Activated CD4-positive, alpha-beta T cell treated with anti-CD3 and anti-CD28 coated beads for 1 hour (primary cell): Measurements from ENCODE around the gene EXOC3L4.

Experiments
- DNase-seq: peaks from one replicate; pipeline ENCODE4 v3.0.0-alpha.2; 2020

Gene EXOC3L4

GRCh38 chr14:103071544-103072251 lies 22.8 kb upstream of the EXOC3L4 start:
- DNase-seq = no peak

- DNase-seq = no peak
Measured at GRCh38 chr14:103072595-103073366, 21.7 kb upstream of the EXOC3L4 start.

DNA sequence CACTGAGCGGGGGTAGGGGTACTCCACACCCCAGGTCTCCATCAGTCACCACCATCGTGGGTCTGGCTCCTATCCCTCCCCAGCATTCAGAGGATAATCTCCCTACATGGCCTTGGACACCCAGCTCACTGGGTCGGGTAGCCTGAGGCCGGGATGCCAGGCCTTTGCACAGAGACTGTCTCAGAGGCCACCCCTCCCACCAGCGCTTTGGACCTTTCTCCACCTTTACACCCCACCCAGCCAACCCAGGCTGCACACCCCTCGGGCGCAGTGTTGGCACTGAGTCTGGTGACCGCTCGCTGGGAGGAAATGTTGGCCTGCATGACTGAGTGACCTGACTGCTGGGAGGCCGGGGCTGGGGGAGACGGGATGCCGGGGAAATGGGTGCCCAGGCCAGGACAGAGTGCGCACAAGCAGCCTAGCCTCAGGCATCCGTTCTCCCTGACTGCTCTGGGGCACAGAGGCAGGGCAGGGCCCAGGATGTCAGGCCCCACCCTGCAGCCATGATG lies 21.1 kb upstream of the EXOC3L4 start:
- DNase-seq = no peak

GRCh38 chr14:103073876-103074728 lies 20.4 kb upstream of the EXOC3L4 start:
- DNase-seq = no peak

DNA sequence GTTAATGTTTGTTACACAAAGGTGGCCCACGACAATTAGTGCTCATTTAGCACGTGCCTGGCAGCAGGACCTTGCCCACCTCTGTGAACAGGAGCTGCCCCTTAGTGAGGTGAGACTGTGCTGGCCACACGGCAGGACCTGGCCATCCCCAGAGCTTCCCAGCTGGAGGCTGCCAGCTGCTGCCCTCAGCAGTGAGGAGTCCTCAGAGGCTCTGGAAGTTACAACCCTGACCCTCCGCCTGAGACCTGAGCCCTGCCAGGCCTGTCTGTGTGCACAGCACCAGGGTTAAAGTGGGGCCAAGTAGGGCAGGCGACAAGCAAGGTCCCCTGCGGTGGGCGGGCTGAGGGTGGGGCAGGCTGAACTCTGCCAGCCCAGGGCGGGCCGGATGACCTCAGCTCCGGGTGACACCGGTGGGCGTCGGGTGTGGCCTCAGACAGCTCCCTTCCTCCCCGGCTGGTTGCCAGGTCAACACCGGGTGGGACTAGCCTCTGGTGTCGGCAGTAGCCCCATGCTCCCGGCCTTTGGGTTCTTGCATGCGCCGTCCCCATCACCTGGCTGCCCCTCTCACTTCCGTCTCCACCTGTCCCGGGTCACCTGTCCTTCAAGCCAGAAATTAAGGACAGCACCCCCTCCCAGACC lies 19.7 kb upstream of the EXOC3L4 start:
- no peak for DNase-seq

DNA sequence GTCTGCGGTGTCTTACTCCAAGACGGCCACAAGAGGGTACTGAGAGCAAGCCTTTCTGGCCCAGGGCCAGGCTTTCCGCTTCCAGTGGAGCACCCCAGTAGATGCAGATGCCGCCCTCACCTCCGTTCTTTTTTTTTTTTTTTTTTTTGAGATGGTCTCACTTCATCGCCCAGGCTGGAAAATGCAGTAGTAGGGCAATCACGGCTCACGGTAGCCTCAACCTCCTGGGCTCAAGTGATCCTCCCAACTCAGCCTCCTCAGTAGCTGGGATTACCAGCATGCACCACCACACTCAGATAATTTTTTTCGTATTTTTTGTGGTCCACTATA lies 16.1 kb upstream of the EXOC3L4 start:
- peak; percentile 66 for DNase-seq

- DNase-seq = no peak
Measured at GRCh38 chr14:103078860-103079587, 15.5 kb upstream of the EXOC3L4 start.

DNA sequence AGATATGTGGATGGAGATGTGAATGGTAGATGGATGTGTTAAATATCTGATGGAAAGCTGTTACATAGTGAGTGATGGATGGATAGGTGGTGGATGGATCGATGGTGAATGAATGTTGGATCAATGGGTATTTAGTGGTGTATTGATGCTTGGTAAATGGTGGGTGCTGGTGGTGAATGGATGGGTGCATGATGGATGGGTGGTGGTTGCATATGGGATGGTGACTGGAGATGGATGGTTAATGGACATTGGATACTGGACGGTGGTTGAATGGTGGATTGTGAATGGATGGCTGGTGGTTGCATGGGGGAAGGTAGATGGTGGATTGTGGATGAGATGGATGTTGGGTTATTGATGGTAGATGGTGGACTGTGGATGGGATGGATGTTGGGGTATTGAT lies 12.6 kb upstream of the EXOC3L4 start:
- no peak for DNase-seq

GRCh38 chr14:103084021-103084919 lies 10.3 kb upstream of the EXOC3L4 start, which contains the start of gene LBHD2:
Gene LBHD2 (plus strand): TSS chr14:103084210. CDS start chr14:103086013, 1,803 bp downstream.
- DNase-seq = no peak

- DNase-seq = no peak
Measured at GRCh38 chr14:103085106-103086091, 9.1 kb upstream of the EXOC3L4 start.

DNA sequence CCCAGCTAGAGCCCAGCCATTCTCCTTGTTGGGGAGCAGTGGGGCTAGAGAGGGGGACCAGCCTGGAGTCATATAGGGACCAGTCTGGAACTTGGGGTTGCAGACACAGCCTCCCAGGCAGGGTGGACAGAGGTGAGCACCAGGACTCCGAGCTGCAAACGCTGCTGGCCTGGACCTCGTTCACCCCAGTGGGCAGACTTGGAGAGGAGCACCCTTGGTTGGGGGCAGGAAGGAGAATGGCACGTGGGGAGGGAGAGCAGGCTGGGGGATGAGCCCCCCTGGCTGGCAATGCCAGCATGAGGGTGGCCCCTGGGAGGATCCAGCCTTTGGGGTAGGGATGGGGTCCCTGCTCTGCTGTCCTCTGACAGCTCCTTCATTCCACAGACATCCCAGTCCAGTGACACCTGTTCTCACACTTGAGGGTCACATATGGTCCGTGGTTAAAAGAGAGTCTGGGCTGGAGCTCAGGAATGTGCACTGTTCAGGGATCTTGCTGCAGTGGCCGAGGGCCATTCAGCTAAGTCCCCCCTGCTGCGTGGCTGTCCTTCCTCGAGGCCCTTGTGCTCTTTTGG lies 7.7 kb upstream of the EXOC3L4 start:
- no peak for DNase-seq

GRCh38 chr14:103087343-103087835 lies 7.1 kb upstream of the EXOC3L4 start:
- DNase-seq = no peak

DNA sequence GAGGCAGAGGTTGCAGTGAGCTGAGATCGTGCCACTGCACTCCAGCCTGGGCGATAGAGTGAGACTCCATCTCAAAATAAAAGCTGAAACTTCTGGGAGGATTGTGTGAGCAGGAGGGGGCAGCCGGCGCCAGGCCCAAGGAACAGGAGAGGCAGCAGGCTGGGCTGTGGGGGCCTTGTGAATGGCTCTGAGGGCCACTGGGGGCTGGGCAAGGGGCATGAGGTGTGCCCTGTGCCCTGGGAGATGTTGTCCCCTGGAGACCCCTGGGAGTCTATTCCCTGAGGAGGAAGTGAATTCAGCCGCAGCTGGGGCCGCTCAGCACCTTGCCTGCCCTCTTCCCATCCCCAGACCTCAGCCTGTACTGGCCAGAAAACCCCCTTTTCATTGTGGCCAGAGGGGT lies 5.6 kb upstream of the EXOC3L4 start:
- no peak for DNase-seq

GRCh38 chr14:103089386-103090335 lies 4.9 kb upstream of the EXOC3L4 start:
- DNase-seq = no peak

DNA sequence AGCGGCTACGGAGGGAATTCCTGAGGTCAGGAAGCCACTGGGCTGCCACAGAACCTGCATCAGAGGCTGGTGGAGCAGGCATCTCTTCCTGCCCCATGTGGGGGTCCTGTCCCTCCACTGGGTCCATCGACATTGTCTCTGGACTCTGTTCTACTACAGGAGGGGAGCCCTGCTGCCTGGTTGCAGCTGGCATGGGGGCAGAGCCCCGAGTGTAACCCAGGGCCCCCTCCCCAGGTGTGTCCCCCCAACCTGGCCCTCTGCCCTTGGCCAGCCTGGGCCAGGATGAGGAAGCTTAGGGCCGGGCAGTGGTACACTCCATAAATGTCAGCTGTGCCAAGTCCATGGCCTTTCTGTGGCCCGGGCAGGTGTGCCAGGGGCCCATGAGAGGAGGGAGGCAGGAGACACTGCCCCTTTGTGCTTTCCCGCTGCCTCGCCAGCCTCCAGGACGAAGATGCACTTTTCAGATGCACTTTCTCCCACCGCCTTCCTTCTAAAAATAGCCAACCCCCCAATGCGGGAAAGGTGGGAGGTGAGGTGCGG lies 4.0 kb upstream of the EXOC3L4 start:
- no peak for DNase-seq

- DNase-seq = peak; percentile 65
Measured at GRCh38 chr14:103091041-103091882, 3.3 kb upstream of the EXOC3L4 start.

DNA sequence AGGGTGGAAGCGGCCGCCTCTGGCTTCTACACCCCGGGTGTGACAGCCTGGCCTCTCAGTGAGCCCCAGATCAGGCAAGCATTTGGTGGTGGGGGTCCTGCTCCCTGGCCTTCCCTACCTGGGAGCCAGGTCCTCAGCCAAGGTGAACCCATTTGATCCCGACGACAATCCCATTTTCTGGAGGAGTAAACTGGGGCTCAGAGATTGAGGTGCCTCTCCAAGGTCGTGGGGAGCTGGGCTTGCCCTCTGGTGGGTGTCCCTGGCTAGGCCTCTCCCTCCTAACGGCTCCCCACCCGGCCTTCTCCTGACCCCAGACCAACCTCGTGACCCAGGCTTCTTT lies 2.7 kb upstream of the EXOC3L4 start:
- no peak for DNase-seq
